ENCODE results near the gene FETUB.
"Not testable (repeated sequence)": the region's sequence is repeated elsewhere in the genome, so short reads cannot be mapped to it uniquely, and the experiment has no call there.

Gene FETUB

DNA sequence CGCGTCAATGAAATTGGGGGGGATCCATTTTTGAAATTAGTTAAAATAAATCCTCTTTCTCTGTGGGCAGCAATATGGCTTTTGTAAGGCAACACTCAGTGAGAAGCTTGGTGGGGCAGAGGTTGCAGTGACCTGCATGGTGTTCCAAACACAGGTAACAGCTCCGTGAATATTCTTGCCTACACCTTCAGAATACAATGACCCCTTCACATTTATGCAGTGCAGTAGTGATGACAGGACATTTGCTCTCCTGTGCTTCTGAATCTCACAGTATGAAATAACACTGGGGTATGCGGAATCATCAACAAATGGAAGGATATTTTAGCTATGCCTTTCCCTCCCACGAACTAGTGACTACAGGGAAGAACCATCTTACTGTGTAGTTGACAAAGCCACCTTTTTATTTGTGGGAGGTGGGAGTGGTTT lies 20.4 kb upstream of the FETUB start:
- Histone ChIP-seq H3K4me1 (no peaks in the 10 kb centered on the region), H3K36me3 (replicated peaks) (no peaks in the 10 kb centered on the region), H3K9me3 (no peaks in the 10 kb centered on the region), H3K4me3 (no peak overlapping the region), H3K27me3 (ENCODE audit: low read depth) (peaks cover 4% of the 10 kb centered on the region; the same call in 1 of the 2 replicates)
- in situ Hi-C loops (cut with MboI; ENCODE audit: low sequenced_read_pairs): loop anchor here (10.0 kb wide), 1 partner anchor 125 kb away; no protein-coding TSS in a partner anchor
- DNase-seq (ENCODE audit: low spot score in 2 of 2): no peak

DNA sequence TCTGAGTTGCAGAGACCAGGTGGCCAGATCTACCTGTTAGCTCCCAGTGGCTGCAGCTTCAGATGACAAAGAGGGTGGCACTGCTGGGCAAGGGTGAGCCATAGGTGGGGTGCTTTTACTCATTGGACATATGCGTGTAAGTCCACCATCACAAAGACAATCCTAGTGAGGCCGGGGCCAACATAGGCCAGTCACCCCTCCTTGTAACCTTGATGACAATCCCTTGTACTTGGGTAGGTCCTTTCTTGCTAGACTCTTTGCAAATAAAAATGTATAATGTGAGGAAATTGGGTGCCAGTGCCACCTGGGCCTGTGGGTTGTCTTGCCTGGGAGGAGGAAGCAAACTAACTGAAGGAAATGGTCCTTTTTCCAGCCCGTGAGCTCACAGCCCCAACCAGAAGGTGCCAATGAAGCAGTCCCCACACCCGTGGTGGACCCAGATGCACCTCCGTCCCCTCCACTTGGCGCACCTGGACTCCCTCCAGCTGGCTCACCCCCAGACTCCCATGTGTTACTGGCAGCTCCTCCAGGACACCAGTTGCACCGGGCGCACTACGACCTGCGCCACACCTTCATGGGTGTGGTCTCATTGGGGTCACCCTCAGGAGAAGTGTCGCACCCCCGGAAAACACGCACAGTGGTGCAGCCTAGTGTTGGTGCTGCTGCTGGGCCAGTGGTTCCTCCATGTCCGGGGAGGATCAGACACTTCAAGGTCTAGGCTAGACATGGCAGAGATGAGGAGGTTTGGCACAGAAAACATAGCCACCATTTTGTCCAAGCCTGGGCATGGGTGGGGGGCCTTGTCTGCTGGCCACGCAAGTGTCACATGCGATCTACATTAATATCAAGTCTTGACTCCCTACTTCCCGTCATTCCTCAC lies 19.7 kb upstream of the FETUB start:
- in situ Hi-C loops (cut with MboI; ENCODE audit: low sequenced_read_pairs): loop anchor here (10.0 kb wide), 1 partner anchor 124 kb away; no protein-coding TSS in a partner anchor
- no peaks in the 10 kb centered on the region for H3K9me3 ChIP-seq
- H3K4me1 ChIP-seq: no peaks in the 10 kb centered on the region
- H3K27me3 ChIP-seq (ENCODE audit: low read depth): peaks cover 5% of the 10 kb centered on the region; the same call in 1 of the 2 replicates
- no peak overlapping the region for H3K4me3 ChIP-seq
- no peaks in the 10 kb centered on the region for H3K36me3 ChIP-seq (replicated peaks)
- DNase-seq (ENCODE audit: low spot score in 2 of 2): no peak

DNA sequence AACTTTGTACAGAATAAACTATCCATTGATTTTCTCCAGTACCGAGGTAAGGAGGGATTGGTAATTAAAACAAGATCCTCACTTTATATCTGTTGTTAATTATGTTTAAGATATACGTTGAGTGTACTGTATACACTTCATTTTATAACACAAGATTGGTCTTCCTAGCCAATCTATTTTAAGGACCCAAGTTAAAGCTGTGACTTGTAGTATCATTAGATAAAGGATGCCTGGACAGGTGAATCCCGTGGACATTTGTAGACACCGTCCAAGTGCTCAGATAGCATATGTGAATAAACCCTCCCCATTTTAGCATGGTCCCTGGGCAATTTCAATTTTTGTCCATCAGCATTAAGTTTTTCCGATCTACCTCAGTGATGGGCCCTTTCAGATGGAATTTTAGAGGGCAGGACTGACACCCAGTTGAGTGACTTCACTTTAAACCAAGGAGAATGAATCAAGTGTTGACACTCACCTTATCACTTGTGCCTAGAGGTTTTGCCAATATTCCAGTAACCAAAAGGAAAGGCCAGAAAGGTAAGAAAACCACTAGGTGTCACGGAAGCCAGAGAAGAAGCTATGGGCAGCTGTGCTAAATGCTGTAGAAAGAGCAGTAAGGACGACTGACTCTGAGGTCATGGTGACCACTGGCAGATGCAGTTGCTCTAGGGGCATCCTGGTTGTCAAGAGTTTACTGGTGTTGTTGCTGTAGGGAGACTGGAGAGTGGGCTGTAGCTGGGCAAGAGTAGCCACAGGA lies 18.1 kb upstream of the FETUB start:
- Histone ChIP-seq H3K27me3 (ENCODE audit: low read depth) (peaks cover 9% of the 10 kb centered on the region; the same call in 1 of the 2 replicates), H3K4me3 (no peak overlapping the region), H3K4me1 (no peaks in the 10 kb centered on the region), H3K9me3 (no peaks in the 10 kb centered on the region), H3K36me3 (replicated peaks) (no peaks in the 10 kb centered on the region)
- in situ Hi-C loops (cut with MboI; ENCODE audit: low sequenced_read_pairs): loop anchor here (10.0 kb wide), 1 partner anchor 123 kb away; no protein-coding TSS in a partner anchor
- DNase-seq (ENCODE audit: low spot score in 2 of 2): no peak

DNA sequence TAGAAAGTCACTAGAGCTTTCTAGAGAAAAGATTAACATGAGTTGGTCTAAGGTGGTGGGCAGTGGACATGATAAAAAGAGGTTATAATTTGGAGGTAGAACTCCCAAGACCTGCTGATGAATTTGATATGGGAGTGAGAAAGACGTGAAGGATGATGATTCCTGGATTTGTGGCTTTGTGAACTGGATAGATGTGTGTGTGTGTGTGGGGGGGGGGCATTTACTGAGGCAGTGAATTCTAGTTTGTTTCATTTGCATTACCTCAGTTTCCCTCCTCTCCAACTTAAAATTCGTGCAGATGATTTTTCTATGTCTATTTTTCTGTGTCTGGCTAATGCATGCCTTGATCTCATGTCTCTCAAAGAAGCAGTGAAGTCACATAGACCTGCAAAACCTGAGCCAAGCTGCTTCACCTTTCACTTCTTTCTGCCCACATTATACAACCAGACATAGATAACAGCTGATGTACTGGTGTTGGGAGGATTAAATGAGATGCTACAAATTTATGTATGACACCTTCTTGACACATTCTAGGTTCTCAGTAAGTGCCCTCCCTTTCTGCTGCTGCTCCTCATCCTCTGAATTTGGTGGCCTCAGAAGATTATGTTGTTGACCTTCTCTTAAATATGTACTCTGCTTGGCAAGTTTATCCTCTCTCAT lies 17.4 kb upstream of the FETUB start:
- in situ Hi-C loops (cut with MboI; ENCODE audit: low sequenced_read_pairs): loop anchor here (10.0 kb wide), 1 partner anchor 122 kb away; no protein-coding TSS in a partner anchor
- no peak for DNase-seq (ENCODE audit: low spot score in 2 of 2)
- H3K27me3 ChIP-seq (ENCODE audit: low read depth): peaks cover 7% of the 10 kb centered on the region; the same call in 1 of the 2 replicates

DNA sequence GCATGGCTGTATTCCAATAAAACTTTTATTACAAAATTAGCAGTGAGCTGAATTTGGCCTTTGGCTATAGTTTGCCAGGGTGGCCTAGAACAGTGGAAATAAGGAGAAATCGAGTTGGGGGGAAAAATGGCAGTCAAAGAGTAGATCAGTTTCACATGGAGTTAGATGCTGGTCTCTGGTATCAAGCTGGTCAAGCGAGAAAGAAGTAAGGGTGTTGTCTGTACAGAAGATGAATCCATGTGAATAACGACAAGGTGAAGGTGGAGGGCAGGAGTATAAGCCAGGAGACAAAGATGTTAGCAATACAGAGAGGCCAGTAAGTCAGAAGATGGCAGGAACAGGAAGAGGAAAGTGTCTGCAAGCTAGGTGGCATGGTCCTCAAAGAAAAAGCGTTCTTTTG lies 15.6 kb upstream of the FETUB start:
- no peaks in the 10 kb centered on the region for H3K9me3 ChIP-seq
- H3K4me1 ChIP-seq: no peaks in the 10 kb centered on the region
- DNase-seq (ENCODE audit: low spot score in 2 of 2): no peak
- peaks cover 6% of the 10 kb centered on the region; the same call in 1 of the 2 replicates for H3K27me3 ChIP-seq (ENCODE audit: low read depth)
- H3K4me3 ChIP-seq: no peak overlapping the region
- no peaks in the 10 kb centered on the region for H3K36me3 ChIP-seq (replicated peaks)
- in situ Hi-C loops (cut with MboI; ENCODE audit: low sequenced_read_pairs): loop anchor here (10.0 kb wide), 1 partner anchor 120 kb away; no protein-coding TSS in a partner anchor

More for the DNA sequence above, 17.4 kb upstream of the FETUB start:
- Histone ChIP-seq H3K4me3 (no peak overlapping the region), H3K36me3 (replicated peaks) (no peaks in the 10 kb centered on the region), H3K4me1 (no peaks in the 10 kb centered on the region), H3K9me3 (no peaks in the 10 kb centered on the region)

DNA sequence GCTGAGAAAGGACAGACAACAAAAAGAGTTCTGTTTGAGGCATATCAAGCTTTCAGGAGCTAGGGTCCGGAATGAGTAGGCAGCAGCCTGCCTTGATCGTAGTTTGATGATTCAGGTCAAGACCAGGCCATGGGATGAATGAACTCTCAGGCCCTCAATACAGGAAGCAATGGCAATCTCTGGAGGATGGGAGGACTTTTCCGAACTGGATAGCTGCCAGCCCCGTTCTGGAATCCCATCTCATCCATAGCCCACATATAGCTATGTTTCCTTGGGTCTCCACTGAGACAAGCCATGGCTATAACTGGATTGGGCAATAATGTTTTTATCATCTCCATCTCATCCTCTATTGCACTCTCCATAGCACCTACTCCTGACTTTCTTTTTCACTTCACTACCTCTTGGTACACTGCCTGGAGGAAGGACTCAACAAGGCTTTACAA lies 14.6 kb upstream of the FETUB start:
- H3K27me3 ChIP-seq (ENCODE audit: low read depth): peaks cover 6% of the 10 kb centered on the region; the same call in 1 of the 2 replicates
- H3K9me3 ChIP-seq: no peaks in the 10 kb centered on the region
- no peaks in the 10 kb centered on the region for H3K4me1 ChIP-seq
- H3K4me3 ChIP-seq: no peak overlapping the region
- H3K36me3 ChIP-seq (replicated peaks): no peaks in the 10 kb centered on the region
- DNase-seq (ENCODE audit: low spot score in 2 of 2): no peak
- in situ Hi-C loops (cut with MboI; ENCODE audit: low sequenced_read_pairs): loop anchor here (10.0 kb wide), 1 partner anchor 119 kb away; no protein-coding TSS in a partner anchor

DNA sequence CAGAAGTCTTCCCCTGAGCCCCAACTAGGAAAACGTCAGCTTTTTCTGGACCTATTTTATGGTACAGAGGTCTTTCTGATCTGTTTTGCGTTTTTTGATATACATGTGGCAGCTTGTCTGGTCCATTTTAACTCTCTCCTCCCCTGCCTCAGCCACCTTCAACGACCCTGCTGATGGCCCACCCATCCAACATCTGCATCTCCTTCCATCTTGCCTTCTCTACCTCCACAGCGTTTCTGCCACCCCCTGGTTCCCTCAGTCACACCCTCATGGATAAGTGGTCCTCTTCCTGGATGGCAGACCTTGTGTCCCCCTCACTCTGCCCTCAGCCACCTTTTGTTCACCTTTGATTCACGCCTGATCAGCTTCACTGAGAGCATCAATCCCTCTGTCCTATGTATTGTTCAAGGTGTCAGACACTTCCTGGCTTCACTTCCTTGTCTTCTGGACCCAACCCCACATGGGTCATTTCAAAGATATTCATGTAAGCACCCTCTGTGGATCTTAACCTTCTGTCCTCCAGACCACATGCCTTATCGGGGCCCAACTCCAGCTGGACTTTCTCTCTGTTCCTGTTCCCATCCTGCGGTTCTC lies 13.8 kb upstream of the FETUB start:
- no peaks in the 10 kb centered on the region for H3K9me3 ChIP-seq
- no peaks in the 10 kb centered on the region for H3K4me1 ChIP-seq
- no peak for DNase-seq (ENCODE audit: low spot score in 2 of 2)
- peaks cover 6% of the 10 kb centered on the region; the same call in 1 of the 2 replicates for H3K27me3 ChIP-seq (ENCODE audit: low read depth)
- in situ Hi-C loops (cut with MboI; ENCODE audit: low sequenced_read_pairs): loop anchor here (10.0 kb wide), 1 partner anchor 118 kb away; no protein-coding TSS in a partner anchor
- no peaks in the 10 kb centered on the region for H3K36me3 ChIP-seq (replicated peaks)
- H3K4me3 ChIP-seq: no peak overlapping the region

DNA sequence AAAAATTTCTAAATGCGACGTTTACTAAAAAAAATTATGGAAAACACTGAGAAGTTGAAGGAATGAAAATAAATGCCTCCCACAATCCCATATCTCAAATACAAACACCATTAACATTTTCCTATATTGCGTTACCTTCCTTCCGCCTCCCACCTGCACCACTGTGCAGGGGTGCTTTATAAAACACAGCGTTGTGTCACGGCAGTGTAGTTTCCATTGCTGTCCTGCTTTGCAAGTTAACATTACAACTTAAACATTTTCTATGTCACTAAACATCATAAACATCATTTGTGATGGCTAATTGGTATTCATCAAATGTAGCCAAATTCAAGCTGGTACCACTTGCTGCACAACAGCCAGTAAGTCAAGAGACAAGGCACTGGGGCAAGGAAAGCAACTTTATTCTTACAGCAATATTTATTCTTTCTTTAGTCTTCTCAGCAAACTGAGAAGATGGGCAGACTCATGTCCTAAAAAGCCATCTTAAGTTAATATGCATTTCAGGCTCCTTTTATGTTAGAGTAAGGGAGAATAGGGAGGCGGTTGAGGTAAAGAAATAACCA lies 12.3 kb upstream of the FETUB start:
- in situ Hi-C loops (cut with MboI; ENCODE audit: low sequenced_read_pairs): loop anchor here (10.0 kb wide), 1 partner anchor 117 kb away; no protein-coding TSS in a partner anchor
- peaks cover 6% of the 10 kb centered on the region; the same call in 1 of the 2 replicates for H3K27me3 ChIP-seq (ENCODE audit: low read depth)
- H3K36me3 ChIP-seq (replicated peaks): no peaks in the 10 kb centered on the region
- no peaks in the 10 kb centered on the region for H3K4me1 ChIP-seq
- DNase-seq (ENCODE audit: low spot score in 2 of 2): no peak
- no peak overlapping the region for H3K4me3 ChIP-seq
- no peaks in the 10 kb centered on the region for H3K9me3 ChIP-seq

DNA sequence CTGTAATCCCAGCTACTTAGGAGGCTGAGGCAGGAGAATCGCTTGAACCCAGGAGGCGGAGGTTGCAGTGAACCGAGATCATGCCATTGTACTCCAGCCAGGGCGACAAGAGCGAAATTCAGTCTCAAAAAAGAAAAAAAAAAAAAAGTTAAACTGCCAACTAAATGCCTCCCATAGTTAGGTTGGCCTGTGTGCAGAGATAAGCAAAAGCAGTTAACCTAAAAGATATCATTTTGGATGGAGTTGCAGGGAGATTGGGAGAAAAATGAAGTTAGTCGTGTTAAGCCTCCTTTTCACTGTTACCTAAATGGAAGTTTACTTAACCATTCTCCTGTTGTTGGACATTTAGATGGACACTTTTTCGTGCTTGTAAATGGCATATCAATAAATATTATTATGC lies 11.4 kb upstream of the FETUB start:
- DNase-seq (ENCODE audit: low spot score in 2 of 2): no peak

DNA sequence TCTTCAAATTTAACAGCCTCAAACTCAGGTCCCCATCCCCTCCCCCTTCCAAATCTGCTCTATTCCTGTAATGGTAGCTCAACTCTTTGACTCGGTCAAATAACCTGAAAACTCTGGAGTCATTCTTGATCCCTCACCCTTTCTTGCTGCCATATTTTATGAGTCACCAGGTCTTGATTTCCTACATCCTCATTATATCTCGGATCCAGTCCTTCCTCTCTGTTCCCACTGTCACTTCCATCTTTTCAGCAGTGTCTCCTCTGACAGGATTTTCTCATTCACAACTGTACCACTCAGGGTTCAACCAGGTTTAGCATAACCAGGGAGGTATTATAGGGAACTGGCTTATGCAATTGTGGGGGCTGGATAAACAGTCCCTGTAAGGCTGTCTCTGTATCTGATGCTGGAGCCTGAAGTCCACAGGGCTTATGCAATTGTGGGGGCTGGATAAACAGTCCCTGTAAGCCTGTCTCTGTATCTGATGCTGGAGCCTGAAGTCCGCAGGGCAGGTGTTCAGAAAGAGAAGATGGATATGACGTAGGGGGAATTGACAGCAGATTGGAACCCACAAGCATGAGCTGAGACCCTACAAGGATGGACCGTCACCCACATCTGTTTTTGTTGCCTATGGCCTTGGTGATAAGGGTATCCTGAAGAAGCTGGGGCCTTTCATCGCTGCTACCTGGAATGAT lies 9.1 kb upstream of the FETUB start:
- Histone ChIP-seq H3K27me3 (ENCODE audit: low read depth) (no peaks in the 10 kb centered on the region), H3K9me3 (no peaks in the 10 kb centered on the region), H3K4me3 (no peak overlapping the region), H3K36me3 (replicated peaks) (no peaks in the 10 kb centered on the region), H3K4me1 (no peaks in the 10 kb centered on the region)
- no peak for DNase-seq (ENCODE audit: low spot score in 2 of 2)
- in situ Hi-C loops (cut with MboI; ENCODE audit: low sequenced_read_pairs): no loop called here

More for the DNA sequence above, 11.4 kb upstream of the FETUB start:
- H3K36me3 ChIP-seq (replicated peaks): no peaks in the 10 kb centered on the region
- no peaks in the 10 kb centered on the region for H3K4me1 ChIP-seq
- H3K27me3 ChIP-seq (ENCODE audit: low read depth): peaks cover 6% of the 10 kb centered on the region; the same call in 1 of the 2 replicates
- no peak overlapping the region for H3K4me3 ChIP-seq
- in situ Hi-C loops (cut with MboI; ENCODE audit: low sequenced_read_pairs): loop anchor here (10.0 kb wide), 1 partner anchor 116 kb away; no protein-coding TSS in a partner anchor
- no peaks in the 10 kb centered on the region for H3K9me3 ChIP-seq

DNA sequence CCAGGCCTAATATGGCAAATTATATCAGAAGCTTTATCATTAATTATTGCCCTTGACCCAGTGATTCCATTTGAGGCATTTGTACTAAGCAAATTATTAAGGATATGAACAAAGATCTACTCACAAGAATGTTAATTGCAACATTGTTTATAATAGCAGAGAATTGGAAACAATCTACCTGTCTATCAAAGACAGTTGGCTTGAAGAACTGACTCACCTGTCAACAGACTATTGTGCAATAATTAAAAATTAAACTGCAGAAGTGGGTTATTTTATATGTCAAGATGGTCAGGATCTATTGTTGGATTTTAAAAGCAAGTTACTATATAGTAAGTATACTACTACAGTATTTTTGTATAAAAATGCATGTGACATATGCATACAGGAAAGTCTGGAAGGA lies 6.7 kb upstream of the FETUB start:
- in situ Hi-C loops (cut with MboI; ENCODE audit: low sequenced_read_pairs): no loop called here
- H3K4me3 ChIP-seq: no peak overlapping the region
- no peaks in the 10 kb centered on the region for H3K9me3 ChIP-seq
- no peak for DNase-seq (ENCODE audit: low spot score in 2 of 2)
- no peaks in the 10 kb centered on the region for H3K27me3 ChIP-seq (ENCODE audit: low read depth)
- no peaks in the 10 kb centered on the region for H3K4me1 ChIP-seq
- no peaks in the 10 kb centered on the region for H3K36me3 ChIP-seq (replicated peaks)

DNA sequence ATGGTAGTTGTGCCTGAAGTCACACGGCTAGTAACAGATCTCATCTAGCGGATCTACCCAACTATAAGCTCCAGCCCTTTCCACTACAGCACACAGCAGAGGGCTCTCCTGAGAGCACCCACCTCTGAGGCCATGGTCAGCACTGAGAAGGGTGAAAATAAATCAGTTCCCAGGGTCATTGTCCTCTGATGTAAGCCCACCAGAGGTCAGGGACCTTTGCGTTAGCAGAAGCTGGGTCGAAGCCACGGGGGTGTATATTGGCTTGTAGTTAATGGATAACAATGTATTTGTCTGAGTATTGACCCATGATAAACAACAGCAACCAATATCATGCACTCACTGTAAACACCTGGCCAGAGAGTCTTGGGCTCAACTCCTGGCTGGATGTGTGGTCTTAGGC lies 6.0 kb upstream of the FETUB start:
- DNase-seq (ENCODE audit: low spot score in 2 of 2); H3K4me3 ChIP-seq; H3K36me3 ChIP-seq (replicated peaks); in situ Hi-C loops (cut with MboI; ENCODE audit: low sequenced_read_pairs); H3K27me3 ChIP-seq (ENCODE audit: low read depth); H3K9me3 ChIP-seq; H3K4me1 ChIP-seq: not testable (repeated sequence)
